ENCODE measurements around the gene MED13. TPM values are rescaled to one million over a fixed set of nuclear protein-coding genes. Genes with fewer than 3 reads are reported as not detected.

MED13 gene
- total and polyA plus RNA-seq, 7 donors = 9.0 to 60.7 (median 46.0) TPM

DNA sequence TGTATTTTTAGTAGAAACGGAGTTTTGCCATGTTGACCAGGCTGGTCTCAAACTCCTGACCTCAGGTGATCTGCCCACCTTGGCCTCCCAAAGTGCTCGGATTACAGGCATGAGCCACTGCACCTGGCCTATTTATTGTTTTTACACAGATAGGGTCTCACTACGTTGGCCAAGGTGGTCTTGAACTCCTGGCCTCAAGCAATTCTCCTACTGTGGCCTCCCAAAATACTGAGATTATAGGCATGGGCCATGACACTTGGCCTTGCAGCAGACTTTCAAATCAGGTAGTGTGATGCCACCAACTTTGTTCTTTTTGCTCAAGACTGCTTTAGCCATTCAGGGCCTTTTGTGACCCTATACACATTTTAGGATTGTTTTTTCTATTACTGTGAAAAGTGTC is 75.6 kb downstream of the MED13 start:
- TF ChIP-seq CTCF (IDR thresholded peaks at IDR 0.05) = no peak
- no peak for TF ChIP-seq EP300 (IDR thresholded peaks at IDR 0.05)
- no peak for TF ChIP-seq POLR2AphosphoS5 (IDR thresholded peaks at IDR 0.05)
- no peak for TF ChIP-seq POLR2A (IDR thresholded peaks at IDR 0.05)
- H3K9me3 ChIP-seq = no peaks in the 10 kb centered on the region
- no peaks in the 10 kb centered on the region for H3K27me3 ChIP-seq
- intact Hi-C loops (cut with DNase I) = no loop called here
- H3K4me3 ChIP-seq = no peak overlapping the region
- peaks cover 4 to 90% (median 19%) of the 10 kb centered on the region in 4 donors for H3K36me3 ChIP-seq
- DNase-seq = no peak
- H3K4me1 ChIP-seq = no peaks in the 10 kb centered on the region
- 96% methylated on average over 3 of the region's 3 CpGs for WGBS, 2 donors
- no peak overlapping the region for H3K27ac ChIP-seq

GRCh38 chr17:61986898-61987297 is 78.2 kb downstream of the MED13 start:
- Histone ChIP-seq H3K27ac (no peak overlapping the region), H3K27me3 (no peaks in the 10 kb centered on the region), H3K4me1 (no peaks in the 10 kb centered on the region), H3K36me3 (peaks cover 4 to 96% (median 25%) of the 10 kb centered on the region in 4 donors), H3K9me3 (no peaks in the 10 kb centered on the region), H3K4me3 (no peak overlapping the region)
- WGBS, 2 donors = 73 to 89% methylated on average over 5 of the region's 5 CpGs
- intact Hi-C loops (cut with DNase I) = no loop called here
- TF ChIP-seq POLR2AphosphoS5 (IDR thresholded peaks at IDR 0.05) = no peak
- TF ChIP-seq CTCF (IDR thresholded peaks at IDR 0.05) = no peak
- TF ChIP-seq EP300 (IDR thresholded peaks at IDR 0.05) = no peak
- TF ChIP-seq POLR2A (IDR thresholded peaks at IDR 0.05) = no peak
- no peak for DNase-seq

GRCh38 chr17:61984821-61985220 is 80.3 kb downstream of the MED13 start:
- DNase-seq = no peak
- intact Hi-C loops (cut with DNase I) = no loop called here
- no peak overlapping the region for H3K4me3 ChIP-seq
- no peaks in the 10 kb centered on the region for H3K9me3 ChIP-seq
- TF ChIP-seq EP300 (IDR thresholded peaks at IDR 0.05) (no peak), POLR2AphosphoS5 (IDR thresholded peaks at IDR 0.05) (no peak), POLR2A (IDR thresholded peaks at IDR 0.05) (no peak), CTCF (IDR thresholded peaks at IDR 0.05) (no peak)
- H3K27ac ChIP-seq = no peak overlapping the region
- no peaks in the 10 kb centered on the region for H3K4me1 ChIP-seq
- no peaks in the 10 kb centered on the region for H3K27me3 ChIP-seq
- 71 to 83% methylated on average over 4 of the region's 4 CpGs for WGBS, 2 donors
- H3K36me3 ChIP-seq = peaks cover 13 to 99% (median 31%) of the 10 kb centered on the region in 4 donors

DNA sequence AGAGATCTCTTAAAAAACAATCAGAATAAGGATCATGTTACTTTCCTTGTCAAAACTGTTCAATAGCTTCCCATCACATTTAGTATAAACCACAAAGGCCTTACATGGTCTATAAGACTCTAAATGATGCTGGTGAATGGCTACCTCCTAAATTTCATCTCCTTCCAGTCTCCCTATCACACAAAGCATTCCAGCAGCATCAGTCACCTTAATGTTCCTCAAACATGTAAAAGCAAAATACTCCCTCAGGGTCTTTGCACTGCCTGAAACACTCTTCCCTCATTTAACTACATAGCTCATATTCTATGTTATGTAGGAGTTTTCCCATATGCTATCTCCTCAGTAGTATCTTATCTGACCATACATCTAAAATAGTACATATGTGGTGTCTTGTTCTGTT is 83.8 kb downstream of the MED13 start:
- Histone ChIP-seq H3K36me3 (peaks cover 9 to 97% (median 26%) of the 10 kb centered on the region in 4 donors), H3K9me3 (no peaks in the 10 kb centered on the region), H3K4me1 (no peaks in the 10 kb centered on the region), H3K27me3 (no peaks in the 10 kb centered on the region), H3K27ac (no peak overlapping the region), H3K4me3 (no peak overlapping the region)
- no peak for DNase-seq
- intact Hi-C loops (cut with DNase I) = no loop called here
- TF ChIP-seq POLR2AphosphoS5 (IDR thresholded peaks at IDR 0.05) (no peak), EP300 (IDR thresholded peaks at IDR 0.05) (no peak), CTCF (IDR thresholded peaks at IDR 0.05) (no peak), POLR2A (IDR thresholded peaks at IDR 0.05) (no peak)

- no peak for DNase-seq
- TF ChIP-seq CTCF (IDR thresholded peaks at IDR 0.05) (no peak), POLR2AphosphoS5 (IDR thresholded peaks at IDR 0.05) (no peak), POLR2A (IDR thresholded peaks at IDR 0.05) (no peak), EP300 (IDR thresholded peaks at IDR 0.05) (no peak)
- Histone ChIP-seq H3K27me3 (no peaks in the 10 kb centered on the region), H3K27ac (no peak overlapping the region), H3K4me3 (no peak overlapping the region), H3K4me1 (no peaks in the 10 kb centered on the region), H3K36me3 (peaks cover 9 to 95% (median 26%) of the 10 kb centered on the region in 4 donors), H3K9me3 (no peaks in the 10 kb centered on the region)
- 95 to 96% methylated on average over 5 of the region's 5 CpGs for WGBS, 2 donors
- intact Hi-C loops (cut with DNase I) = no loop called here
Measured at GRCh38 chr17:61980535-61980934, 84.5 kb downstream of the MED13 start.

All from sigmoid colon (tissue), 7 donors.